ENCODE measurements around the gene SERTM1.

SERTM1 gene

GRCh38 chr13:36712770-36713169 lies 39.0 kb downstream of the SERTM1 start:
- no peak for DNase-seq

- no peak for DNase-seq
These were observed 40.1 kb downstream of the SERTM1 start for GRCh38 chr13:36713887-36714286.

- no peak for DNase-seq
These were observed 42.0 kb downstream of the SERTM1 start for GRCh38 chr13:36715841-36716240.

- no peak for DNase-seq
These were observed 43.2 kb downstream of the SERTM1 start for GRCh38 chr13:36717017-36717416.

GRCh38 chr13:36717966-36718545 lies 44.2 kb downstream of the SERTM1 start:
- DNase-seq: no peak

- no peak for DNase-seq
These were observed 44.9 kb downstream of the SERTM1 start for GRCh38 chr13:36718686-36719085.

- no peak for DNase-seq
These were observed 50.3 kb downstream of the SERTM1 start for GRCh38 chr13:36724141-36724540.

GRCh38 chr13:36725936-36726335 lies 52.1 kb downstream of the SERTM1 start:
- no peak for DNase-seq

- DNase-seq: no peak
These were observed 54.2 kb downstream of the SERTM1 start for GRCh38 chr13:36728006-36728405.

GRCh38 chr13:36736119-36736726 lies 62.4 kb downstream of the SERTM1 start:
- peak; percentile 23 for DNase-seq

GRCh38 chr13:36737524-36738083 lies 63.8 kb downstream of the SERTM1 start:
- no peak for DNase-seq

GRCh38 chr13:36745436-36745835 lies 71.6 kb downstream of the SERTM1 start:
- DNase-seq: no peak

GRCh38 chr13:36746051-36746450 lies 72.2 kb downstream of the SERTM1 start:
- no peak for DNase-seq
